HCT116 (cell line): ENCODE data around the gene SYNGAP1. TPM values are rescaled to one million over a fixed set of nuclear protein-coding genes. Genes with fewer than 3 reads are reported as not detected.

Source experiments
- ATAC-seq: fragments of 200-7000 bp; cut with Tn5 transposase; 2 replicates; pipeline ENCODE4 v1.9.1; 2020; ENCODE audit warnings: mild to moderate bottlenecking, moderate library complexity
- BruUV-seq: library from RNA; stranded (reverse); fragments of 400-500 nt; replicated peaks from 2 replicates; lab custom pipeline; 2021; lab: Mats Ljungman, UMichigan
- CTCF ChIA-PET: fragments of 300-600 bp; sonication (Branson Sonifier 250); formaldehyde crosslinking; loops from one replicate; lab custom pipeline; 2021; ENCODE audit warnings: antibody characterized with exemption; lab: Charles Lee
- POLR2A ChIA-PET: fragments of 300-600, 350-600 bp; sonication (Branson Sonifier 250); formaldehyde crosslinking; loops from one replicate; lab custom pipeline; 2021; ENCODE audit warnings: antibody characterized with exemption; lab: Charles Lee
- RAD21 ChIA-PET, 2 experiments: fragments of 300-600 bp; sonication (Branson Sonifier 250); formaldehyde crosslinking; loops; one replicate each; lab custom pipeline; 2023; ENCODE audit warnings: low total read pairs in 2 of 2; ENCODE audit not compliant: uncharacterized antibody in 2 of 2, unreplicated experiment in 2 of 2, low non-redundant PET in 1 of 2; lab: Charles Lee
- DNase-seq: peaks from one replicate; pipeline ENCODE4 v3.0.0-alpha.2; 2010; ENCODE audit warnings: low read depth, low spot score
- H2AFZ ChIP-seq: fragments of 200-600 bp; shearing (Covaris generic), sonication (generic); 2 replicates; pipeline ENCODE4 v1.6.1; 2017; ENCODE audit warnings: low read depth, mixed run types, mixed read lengths, antibody characterized with exemption, low read length; ENCODE audit not compliant: poor library complexity, severe bottlenecking
- H3K27ac ChIP-seq: 2 replicates; pipeline ENCODE4 v1.5.1; 2012; ENCODE audit warnings: low read depth, low read length
- H3K27me3 ChIP-seq: fragments of 200-600 bp; sonication (generic); 2 replicates; pipeline ENCODE4 v1.6.1; 2016; ENCODE audit warnings: mixed run types, low read length, mixed read lengths; ENCODE audit not compliant: insufficient read depth
- H3K36me3 ChIP-seq, 2 experiments: fragments of 200-500 bp in 1 of 2; fragments of 200-600 bp in 1 of 2; sonication (Bioruptor generic) in 1 of 2; sonication (generic) in 1 of 2; 2 replicates each; pipeline versions ENCODE4 v1.5.1 to v1.6.1; 2014 to 2016; ENCODE audit warnings: low read length in 2 of 2, inconsistent platforms in 1 of 2, mixed read lengths in 1 of 2, mixed run types in 1 of 2; ENCODE audit not compliant: insufficient read depth in 2 of 2, control insufficient read depth in 1 of 2
- H3K4me1 ChIP-seq, 2 experiments: fragments of 200-600 bp in 1 of 2; sonication (generic) in 1 of 2; 2 replicates each; pipeline versions ENCODE4 v1.5.1 to v1.6.1; 2012 to 2017; ENCODE audit warnings: low read length in 2 of 2, inconsistent platforms in 1 of 2, mild to moderate bottlenecking in 1 of 2, mixed read lengths in 1 of 2, mixed run types in 1 of 2, moderate library complexity in 1 of 2; ENCODE audit not compliant: insufficient read depth in 2 of 2, control insufficient read depth in 1 of 2
- H3K4me2 ChIP-seq: fragments of 200-600 bp; sonication (generic); 2 replicates; pipeline ENCODE4 v1.6.1; 2017; ENCODE audit warnings: mixed run types, low read length, mixed read lengths
- H3K4me3 ChIP-seq, 2 experiments: fragments of 200-600 bp in 1 of 2; sonication (generic) in 1 of 2; replicated peaks in 1 of 2; 2 replicates each; pipeline ENCODE4 v1.5.1; 2011 to 2016; ENCODE audit warnings: low read length in 2 of 2, control low read depth in 1 of 2, low read depth in 1 of 2, mild to moderate bottlenecking in 1 of 2, mixed read lengths in 1 of 2, mixed run types in 1 of 2
- H3K79me2 ChIP-seq: fragments of 200-600 bp; sonication (generic); 2 replicates; pipeline ENCODE4 v1.6.1; 2017; ENCODE audit warnings: mild to moderate bottlenecking, mixed run types, low read length, moderate library complexity, mixed read lengths; ENCODE audit not compliant: insufficient read depth
- H3K9ac ChIP-seq: fragments of 200-600 bp; sonication (generic); 2 replicates; pipeline ENCODE4 v1.6.1; 2016; ENCODE audit warnings: low read length, mixed read lengths
- H3K9me2 ChIP-seq: fragments of 200-600 bp; sonication (generic), shearing (Covaris generic); 2 replicates; pipeline ENCODE4 v1.6.1; 2017; ENCODE audit warnings: mixed run types, mild to moderate bottlenecking, moderate library complexity; ENCODE audit not compliant: insufficient read depth
- H3K9me3 ChIP-seq, 2 experiments: fragments of 200-500 bp in 1 of 2; fragments of 200-600 bp in 1 of 2; sonication (Bioruptor generic) in 1 of 2; sonication (generic) in 1 of 2; 2 replicates each; pipeline ENCODE4 v1.6.1; 2014 to 2017; ENCODE audit warnings: low read length in 2 of 2, mixed read lengths in 2 of 2, inconsistent platforms in 1 of 2, low read depth in 1 of 2, mild to moderate bottlenecking in 1 of 2, mixed run types in 1 of 2, moderate library complexity in 1 of 2; ENCODE audit not compliant: control insufficient read depth in 1 of 2, insufficient read depth in 1 of 2
- H4K20me1 ChIP-seq: fragments of 200-600 bp; sonication (generic), shearing (Covaris generic); 2 replicates; pipeline ENCODE4 v1.6.1; 2017; ENCODE audit warnings: mixed run types, mild to moderate bottlenecking, moderate library complexity; ENCODE audit not compliant: insufficient read depth
- CEBPB ChIP-seq: IDR thresholded peaks from 2 replicates; pipeline ENCODE4 v1.6.1; 2012; ENCODE audit warnings: low read depth
- ELF1 ChIP-seq: IDR thresholded peaks from 2 replicates; pipeline ENCODE4 v1.6.1; 2012; ENCODE audit warnings: low read depth, borderline replicate concordance
- EZH2 ChIP-seq: fragments of 200-600 bp; sonication (generic); IDR thresholded peaks from 2 replicates; pipeline ENCODE4 v1.6.1; 2017; ENCODE audit warnings: antibody characterized with exemption, mixed run types
- EZH2phosphoT487 ChIP-seq: fragments of 200-600 bp; IDR thresholded peaks from 2 replicates; pipeline ENCODE4 v1.6.1; 2018; ENCODE audit warnings: antibody characterized with exemption, borderline replicate concordance
- FOSL1 ChIP-seq: IDR thresholded peaks from 2 replicates; pipeline ENCODE4 v1.6.1; 2012; ENCODE audit warnings: low read depth
- JUND ChIP-seq: IDR thresholded peaks from 2 replicates; pipeline ENCODE4 v1.6.1; 2012
- POLR2A ChIP-seq: IDR thresholded peaks from 2 replicates; pipeline ENCODE4 v1.7.0; 2011; ENCODE audit warnings: borderline replicate concordance; ENCODE audit not compliant: insufficient read depth, insufficient read length; ENCODE audit errors: extremely low read depth
- POLR2AphosphoS5 ChIP-seq: IDR thresholded peaks from 2 replicates; pipeline ENCODE4 v1.6.1; 2011; ENCODE audit warnings: mild to moderate bottlenecking, low read depth, low read length, moderate library complexity
- RAD21 ChIP-seq: IDR thresholded peaks from 2 replicates; pipeline ENCODE4 v1.6.1; 2012; ENCODE audit warnings: low read depth, mild to moderate bottlenecking
- SIN3A ChIP-seq: IDR thresholded peaks from 2 replicates; pipeline ENCODE4 v1.6.1; 2012; ENCODE audit warnings: low read depth
- SRF ChIP-seq: IDR thresholded peaks from 2 replicates; pipeline ENCODE4 v1.6.1; 2012; ENCODE audit warnings: low read depth
- TCF7L2 ChIP-seq: IDR thresholded peaks from 2 replicates; pipeline ENCODE4 v1.7.0; 2011; ENCODE audit warnings: borderline replicate concordance, inconsistent platforms; ENCODE audit not compliant: insufficient read depth, insufficient read length; ENCODE audit errors: extremely low read depth
- ZFX ChIP-seq: fragments of 450-650 bp; IDR thresholded peaks from 2 replicates; pipeline ENCODE4 v1.6.1; 2017
- ZNF274 ChIP-seq: fragments of 200-500 bp; sonication (Bioruptor generic); IDR thresholded peaks from 2 replicates; pipeline ENCODE4 v1.6.1; 2014; ENCODE audit warnings: mild to moderate bottlenecking, low read depth, low read length, inconsistent platforms
- intact Hi-C: fragments of 100-400 bp; cut with micrococcal nuclease; formaldehyde crosslinking; loops from 2 replicates; pipeline ENCODE4 v1.10.0; 2022
- total RNA-seq: library from RNA; stranded (reverse); gene quantifications from one replicate; pipeline ENCODE4 v1.2.1, GENCODE V29; 2021; ENCODE audit not compliant: unreplicated experiment
- TF ChIP-seq, protein P1 (sequence below): IDR thresholded peaks from 2 replicates; pipeline ENCODE4 v1.6.1; 2012; ENCODE audit warnings: low read depth
- TF ChIP-seq, protein P2 (sequence below): IDR thresholded peaks from 2 replicates; pipeline ENCODE4 v1.6.1; 2011; ENCODE audit warnings: mild to moderate bottlenecking, low read length, moderate library complexity; ENCODE audit not compliant: insufficient replicate concordance; ENCODE audit errors: extremely low read depth
- TF ChIP-seq, protein P3 (sequence below): IDR thresholded peaks from 2 replicates; pipeline ENCODE4 v1.6.1; 2012
- TF ChIP-seq, protein P4 (sequence below), 3 experiments: fragments of 200-600 bp in 1 of 3; sonication (generic) in 1 of 3; IDR thresholded peaks in 2 of 3; conservative IDR thresholded peaks in 1 of 3; 2 replicates each; pipeline ENCODE4 v1.5.1; 2012 to 2017; ENCODE audit warnings: low read depth in 2 of 3, low read length in 2 of 3, antibody characterized with exemption in 1 of 3, borderline replicate concordance in 1 of 3, control low read depth in 1 of 3, mild to moderate bottlenecking in 1 of 3, mixed read lengths in 1 of 3, mixed run types in 1 of 3, moderate library complexity in 1 of 3; ENCODE audit not compliant: insufficient read depth in 1 of 3

The SYNGAP1 gene
- total RNA-seq, 1 experiment from 2014 or later = 11.5 TPM

DNA sequence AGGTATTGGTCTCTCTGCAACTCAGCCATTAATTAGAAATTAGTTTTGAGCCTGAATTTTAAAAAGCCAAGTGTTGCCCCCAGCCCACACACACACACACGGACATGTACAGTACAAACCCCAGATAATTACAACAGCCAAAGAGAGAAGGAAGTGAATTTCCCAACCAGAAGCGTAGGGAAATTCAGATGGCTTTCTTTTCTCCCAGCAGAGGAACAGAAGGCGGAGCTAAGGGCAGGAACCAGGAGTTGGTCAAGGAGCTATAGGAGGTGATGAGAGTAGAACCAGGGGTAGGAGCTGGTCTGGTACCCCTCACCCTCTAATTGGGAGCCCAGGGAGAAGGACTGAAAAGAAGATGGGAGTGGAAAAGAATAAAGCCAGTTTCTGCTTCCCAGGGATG lies 30.6 kb downstream of the SYNGAP1 start:
- ChIA-PET POLR2A (no interaction called here), CTCF (no interaction called here)
- intact Hi-C loops = no loop called here
- Histone ChIP-seq H3K4me2 (no peak overlapping the region), H4K20me1 (no peaks in the 10 kb centered on the region), H2AFZ (no peak overlapping the region), H3K4me1 (peaks cover 3 to 10% of the 10 kb centered on the region in 2 experiments; a peak in 3 of 4 replicates), H3K79me2 (peaks cover 17% of the 10 kb centered on the region), H3K27ac (no peak overlapping the region)
- ATAC-seq (no peak), DNase-seq (no peak)
- no peak for TF ChIP-seq JUND
- TF ChIP-seq EZH2phosphoT487 = no peak
- TF ChIP-seq SRF = no peak
- TF ChIP-seq SIN3A = no peak
- TF ChIP-seq POLR2AphosphoS5 = no peak
- TF ChIP-seq FOSL1 = no peak
- TF ChIP-seq EZH2 = no peak
- no peak for TF ChIP-seq ZNF274
- TF ChIP-seq, protein P1, sequence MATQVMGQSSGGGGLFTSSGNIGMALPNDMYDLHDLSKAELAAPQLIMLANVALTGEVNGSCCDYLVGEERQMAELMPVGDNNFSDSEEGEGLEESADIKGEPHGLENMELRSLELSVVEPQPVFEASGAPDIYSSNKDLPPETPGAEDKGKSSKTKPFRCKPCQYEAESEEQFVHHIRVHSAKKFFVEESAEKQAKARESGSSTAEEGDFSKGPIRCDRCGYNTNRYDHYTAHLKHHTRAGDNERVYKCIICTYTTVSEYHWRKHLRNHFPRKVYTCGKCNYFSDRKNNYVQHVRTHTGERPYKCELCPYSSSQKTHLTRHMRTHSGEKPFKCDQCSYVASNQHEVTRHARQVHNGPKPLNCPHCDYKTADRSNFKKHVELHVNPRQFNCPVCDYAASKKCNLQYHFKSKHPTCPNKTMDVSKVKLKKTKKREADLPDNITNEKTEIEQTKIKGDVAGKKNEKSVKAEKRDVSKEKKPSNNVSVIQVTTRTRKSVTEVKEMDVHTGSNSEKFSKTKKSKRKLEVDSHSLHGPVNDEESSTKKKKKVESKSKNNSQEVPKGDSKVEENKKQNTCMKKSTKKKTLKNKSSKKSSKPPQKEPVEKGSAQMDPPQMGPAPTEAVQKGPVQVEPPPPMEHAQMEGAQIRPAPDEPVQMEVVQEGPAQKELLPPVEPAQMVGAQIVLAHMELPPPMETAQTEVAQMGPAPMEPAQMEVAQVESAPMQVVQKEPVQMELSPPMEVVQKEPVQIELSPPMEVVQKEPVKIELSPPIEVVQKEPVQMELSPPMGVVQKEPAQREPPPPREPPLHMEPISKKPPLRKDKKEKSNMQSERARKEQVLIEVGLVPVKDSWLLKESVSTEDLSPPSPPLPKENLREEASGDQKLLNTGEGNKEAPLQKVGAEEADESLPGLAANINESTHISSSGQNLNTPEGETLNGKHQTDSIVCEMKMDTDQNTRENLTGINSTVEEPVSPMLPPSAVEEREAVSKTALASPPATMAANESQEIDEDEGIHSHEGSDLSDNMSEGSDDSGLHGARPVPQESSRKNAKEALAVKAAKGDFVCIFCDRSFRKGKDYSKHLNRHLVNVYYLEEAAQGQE = no peak
- TF ChIP-seq POLR2A = no peak
- TF ChIP-seq RAD21 = no peak
- no peak for TF ChIP-seq CEBPB
- TF ChIP-seq, protein P2, sequence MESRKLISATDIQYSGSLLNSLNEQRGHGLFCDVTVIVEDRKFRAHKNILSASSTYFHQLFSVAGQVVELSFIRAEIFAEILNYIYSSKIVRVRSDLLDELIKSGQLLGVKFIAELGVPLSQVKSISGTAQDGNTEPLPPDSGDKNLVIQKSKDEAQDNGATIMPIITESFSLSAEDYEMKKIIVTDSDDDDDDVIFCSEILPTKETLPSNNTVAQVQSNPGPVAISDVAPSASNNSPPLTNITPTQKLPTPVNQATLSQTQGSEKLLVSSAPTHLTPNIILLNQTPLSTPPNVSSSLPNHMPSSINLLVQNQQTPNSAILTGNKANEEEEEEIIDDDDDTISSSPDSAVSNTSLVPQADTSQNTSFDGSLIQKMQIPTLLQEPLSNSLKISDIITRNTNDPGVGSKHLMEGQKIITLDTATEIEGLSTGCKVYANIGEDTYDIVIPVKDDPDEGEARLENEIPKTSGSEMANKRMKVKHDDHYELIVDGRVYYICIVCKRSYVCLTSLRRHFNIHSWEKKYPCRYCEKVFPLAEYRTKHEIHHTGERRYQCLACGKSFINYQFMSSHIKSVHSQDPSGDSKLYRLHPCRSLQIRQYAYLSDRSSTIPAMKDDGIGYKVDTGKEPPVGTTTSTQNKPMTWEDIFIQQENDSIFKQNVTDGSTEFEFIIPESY = no peak
- no peak for TF ChIP-seq ZFX
- TF ChIP-seq, protein P3, sequence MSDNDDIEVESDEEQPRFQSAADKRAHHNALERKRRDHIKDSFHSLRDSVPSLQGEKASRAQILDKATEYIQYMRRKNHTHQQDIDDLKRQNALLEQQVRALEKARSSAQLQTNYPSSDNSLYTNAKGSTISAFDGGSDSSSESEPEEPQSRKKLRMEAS = no peak
- TF ChIP-seq ELF1 = no peak
- no peak for TF ChIP-seq TCF7L2
- TF ChIP-seq, protein P4, sequence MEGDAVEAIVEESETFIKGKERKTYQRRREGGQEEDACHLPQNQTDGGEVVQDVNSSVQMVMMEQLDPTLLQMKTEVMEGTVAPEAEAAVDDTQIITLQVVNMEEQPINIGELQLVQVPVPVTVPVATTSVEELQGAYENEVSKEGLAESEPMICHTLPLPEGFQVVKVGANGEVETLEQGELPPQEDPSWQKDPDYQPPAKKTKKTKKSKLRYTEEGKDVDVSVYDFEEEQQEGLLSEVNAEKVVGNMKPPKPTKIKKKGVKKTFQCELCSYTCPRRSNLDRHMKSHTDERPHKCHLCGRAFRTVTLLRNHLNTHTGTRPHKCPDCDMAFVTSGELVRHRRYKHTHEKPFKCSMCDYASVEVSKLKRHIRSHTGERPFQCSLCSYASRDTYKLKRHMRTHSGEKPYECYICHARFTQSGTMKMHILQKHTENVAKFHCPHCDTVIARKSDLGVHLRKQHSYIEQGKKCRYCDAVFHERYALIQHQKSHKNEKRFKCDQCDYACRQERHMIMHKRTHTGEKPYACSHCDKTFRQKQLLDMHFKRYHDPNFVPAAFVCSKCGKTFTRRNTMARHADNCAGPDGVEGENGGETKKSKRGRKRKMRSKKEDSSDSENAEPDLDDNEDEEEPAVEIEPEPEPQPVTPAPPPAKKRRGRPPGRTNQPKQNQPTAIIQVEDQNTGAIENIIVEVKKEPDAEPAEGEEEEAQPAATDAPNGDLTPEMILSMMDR (IDR thresholded peaks at IDR 0.05 in 2 of 3, conservative IDR thresholded peaks at IDR 0.05 in 1 of 3; ENCODE audit: borderline replicate concordance in 1 of 3, insufficient read depth in 1 of 3, low read depth in 2 of 3, low read length in 2 of 3) = no peak
- TF ChIP-seq, all 23 proteins: peak for 0
- H3K36me3 ChIP-seq = peaks cover under 1 to 2% of the 10 kb centered on the region in 2 experiments; a peak in 3 of 4 replicates
- no TSS peak for BruUV-seq
- H3K9me3 ChIP-seq = no peaks in the 10 kb centered on the region
- no peaks in the 10 kb centered on the region for H3K27me3 ChIP-seq
- H3K9ac ChIP-seq = no peak overlapping the region
- RAD21 ChIA-PET = no interaction called here
- H3K9me2 ChIP-seq = no peaks in the 10 kb centered on the region
- no peak overlapping the region for H3K4me3 ChIP-seq
